ENCODE measurements around the gene USP24. TPM values are rescaled to one million over a fixed set of nuclear protein-coding genes. Genes with fewer than 3 reads are reported as not detected.

The USP24 gene
- total RNA-seq, 4 donors from 2014 or later, result 27.7 to 84.0 (median 30.2) TPM

DNA sequence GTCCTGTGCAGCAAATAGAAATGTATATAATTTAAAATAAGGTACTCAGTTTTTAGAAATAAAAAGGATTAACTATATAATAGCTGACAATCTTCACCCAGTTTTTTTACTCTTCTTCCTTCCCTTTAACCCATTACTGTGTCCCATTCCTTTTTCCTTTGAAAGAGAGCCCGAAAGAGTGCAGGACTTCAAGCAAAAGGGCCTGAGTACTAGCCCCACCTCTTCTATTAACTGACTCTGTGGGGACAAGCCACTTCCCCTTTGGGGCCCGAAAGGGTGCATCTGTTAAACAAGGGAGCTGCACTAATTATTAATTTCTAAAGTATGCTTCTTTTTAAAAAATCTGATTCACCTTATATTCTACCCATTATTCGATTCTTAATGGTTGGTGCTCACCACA lies 3.3 kb downstream of the USP24 start:
- WGBS, result 78% methylated on average over 3 of the region's 3 CpGs
- H3K4me1 ChIP-seq, result peaks cover 70% of the 10 kb centered on the region
- H3K9me3 ChIP-seq, result no peaks in the 10 kb centered on the region
- no peak overlapping the region for H3K27ac ChIP-seq
- H3K27me3 ChIP-seq, result no peaks in the 10 kb centered on the region
- H3K36me3 ChIP-seq, result no peaks in the 10 kb centered on the region
- DNase-seq (ENCODE audit: low spot score in 2 of 2), result no peak
- no peak overlapping the region for H3K4me3 ChIP-seq
- TF ChIP-seq POLR2A (IDR thresholded peaks at IDR 0.05), result no peak
- no peak for TF ChIP-seq POLR2AphosphoS5 (IDR thresholded peaks at IDR 0.05)
- TF ChIP-seq, protein P1, sequence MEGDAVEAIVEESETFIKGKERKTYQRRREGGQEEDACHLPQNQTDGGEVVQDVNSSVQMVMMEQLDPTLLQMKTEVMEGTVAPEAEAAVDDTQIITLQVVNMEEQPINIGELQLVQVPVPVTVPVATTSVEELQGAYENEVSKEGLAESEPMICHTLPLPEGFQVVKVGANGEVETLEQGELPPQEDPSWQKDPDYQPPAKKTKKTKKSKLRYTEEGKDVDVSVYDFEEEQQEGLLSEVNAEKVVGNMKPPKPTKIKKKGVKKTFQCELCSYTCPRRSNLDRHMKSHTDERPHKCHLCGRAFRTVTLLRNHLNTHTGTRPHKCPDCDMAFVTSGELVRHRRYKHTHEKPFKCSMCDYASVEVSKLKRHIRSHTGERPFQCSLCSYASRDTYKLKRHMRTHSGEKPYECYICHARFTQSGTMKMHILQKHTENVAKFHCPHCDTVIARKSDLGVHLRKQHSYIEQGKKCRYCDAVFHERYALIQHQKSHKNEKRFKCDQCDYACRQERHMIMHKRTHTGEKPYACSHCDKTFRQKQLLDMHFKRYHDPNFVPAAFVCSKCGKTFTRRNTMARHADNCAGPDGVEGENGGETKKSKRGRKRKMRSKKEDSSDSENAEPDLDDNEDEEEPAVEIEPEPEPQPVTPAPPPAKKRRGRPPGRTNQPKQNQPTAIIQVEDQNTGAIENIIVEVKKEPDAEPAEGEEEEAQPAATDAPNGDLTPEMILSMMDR (IDR thresholded peaks at IDR 0.05), result no peak
- no peak for TF ChIP-seq EP300 (IDR thresholded peaks at IDR 0.05)

DNA sequence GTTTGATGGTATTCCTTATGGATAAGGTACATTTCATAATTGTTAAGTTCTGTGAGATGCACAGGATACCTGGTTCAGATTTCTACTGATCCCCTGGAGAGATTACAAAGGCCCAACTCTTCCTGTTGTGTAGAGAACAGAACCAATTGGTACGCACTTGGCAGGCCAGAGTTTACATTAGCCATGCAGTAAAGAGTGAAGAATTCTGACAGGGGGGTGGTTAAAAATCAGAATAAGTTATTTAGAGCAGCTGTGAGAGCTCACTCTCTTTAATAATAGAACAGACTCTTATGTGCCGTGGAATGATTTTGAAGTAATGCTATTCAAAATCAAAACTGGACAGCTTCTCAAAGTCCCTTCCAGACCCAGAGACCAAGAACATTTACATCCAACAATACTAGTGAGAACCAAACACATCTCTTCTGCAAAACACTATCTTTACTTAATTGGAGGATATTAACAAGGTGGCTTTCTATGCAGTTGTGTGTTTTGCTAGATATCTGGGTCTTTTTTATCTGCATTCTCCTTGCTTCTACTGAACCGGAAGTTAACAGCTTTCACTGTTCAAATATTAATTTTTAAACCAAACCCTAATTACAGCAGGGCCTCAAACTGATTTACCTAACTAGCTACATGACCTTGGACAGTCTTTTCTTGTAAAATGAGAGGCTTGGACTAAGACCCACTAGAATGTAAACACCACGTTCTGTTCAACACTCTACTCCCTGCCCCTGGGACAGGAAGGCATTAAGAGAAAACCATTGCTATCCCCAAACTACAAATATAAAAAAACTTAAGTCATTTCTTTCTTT lies 4.0 kb downstream of the USP24 start:
- Histone ChIP-seq H3K27me3 (no peaks in the 10 kb centered on the region), H3K4me1 (peaks cover 63% of the 10 kb centered on the region), H3K27ac (no peak overlapping the region), H3K36me3 (no peaks in the 10 kb centered on the region), H3K9me3 (no peaks in the 10 kb centered on the region), H3K4me3 (no peak overlapping the region)
- WGBS, result 35% methylated on average over 4 of the region's 4 CpGs
- no peak for TF ChIP-seq POLR2A (IDR thresholded peaks at IDR 0.05)
- no peak for TF ChIP-seq POLR2AphosphoS5 (IDR thresholded peaks at IDR 0.05)
- TF ChIP-seq, protein P1 (IDR thresholded peaks at IDR 0.05), result no peak
- no peak for DNase-seq (ENCODE audit: low spot score in 2 of 2)

DNA sequence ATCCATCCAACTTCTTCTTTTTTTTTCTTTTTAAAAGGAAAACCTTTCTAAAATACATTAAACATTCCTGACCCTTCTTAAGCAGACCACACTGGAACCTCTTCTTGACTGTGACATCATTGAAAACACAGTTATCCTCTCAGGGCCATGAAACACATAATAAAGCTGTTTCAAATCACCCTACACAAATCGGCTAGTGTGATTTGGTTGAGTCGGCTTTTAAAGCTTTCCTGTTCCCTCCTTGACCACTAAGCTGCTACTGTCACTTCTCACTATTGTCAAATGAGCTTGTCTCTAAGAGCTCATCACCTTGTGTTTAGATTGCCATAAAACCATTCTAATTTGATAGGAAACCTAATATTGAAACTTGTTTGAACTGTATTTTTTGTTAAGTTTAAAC lies 5.9 kb downstream of the USP24 start:
- H3K4me3 ChIP-seq, result no peak overlapping the region
- no peak overlapping the region for H3K27ac ChIP-seq
- DNase-seq (ENCODE audit: low spot score in 2 of 2), result no peak
- H3K36me3 ChIP-seq, result no peaks in the 10 kb centered on the region
- H3K4me1 ChIP-seq, result peaks cover 66% of the 10 kb centered on the region
- WGBS, result 37% methylated on average over 2 of the region's 2 CpGs
- H3K9me3 ChIP-seq, result no peaks in the 10 kb centered on the region
- TF ChIP-seq POLR2A (IDR thresholded peaks at IDR 0.05) (no peak), EP300 (IDR thresholded peaks at IDR 0.05) (no peak), POLR2AphosphoS5 (IDR thresholded peaks at IDR 0.05) (no peak)
- TF ChIP-seq, protein P1 (IDR thresholded peaks at IDR 0.05), result no peak
- H3K27me3 ChIP-seq, result no peaks in the 10 kb centered on the region

DNA sequence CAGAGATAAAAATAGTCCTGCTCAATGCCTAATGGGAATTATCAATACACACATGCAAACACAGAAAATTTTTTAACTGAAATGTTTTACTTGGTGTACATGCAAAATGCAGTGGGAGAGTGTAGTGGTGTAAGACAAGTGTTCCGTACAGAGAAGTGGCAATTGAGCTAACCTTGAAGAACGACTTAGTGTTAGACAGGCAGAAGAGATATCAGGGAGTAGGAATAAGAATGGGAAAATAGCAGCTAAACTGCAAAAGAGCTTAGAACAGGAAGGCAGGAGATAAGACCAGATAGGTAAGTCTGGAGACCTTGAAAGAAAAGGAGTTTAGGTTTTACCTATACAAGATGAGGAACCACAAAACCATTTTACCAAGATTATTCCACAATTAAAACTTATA lies 9.0 kb downstream of the USP24 start:
- H3K27me3 ChIP-seq, result no peaks in the 10 kb centered on the region
- TF ChIP-seq, protein P1 (IDR thresholded peaks at IDR 0.05), result no peak
- TF ChIP-seq POLR2A (IDR thresholded peaks at IDR 0.05) (no peak), POLR2AphosphoS5 (IDR thresholded peaks at IDR 0.05) (no peak), EP300 (IDR thresholded peaks at IDR 0.05) (no peak)
- DNase-seq (ENCODE audit: low spot score in 2 of 2), result no peak
- peaks cover 46% of the 10 kb centered on the region for H3K4me1 ChIP-seq
- H3K27ac ChIP-seq, result no peak overlapping the region
- H3K4me3 ChIP-seq, result no peak overlapping the region
- H3K36me3 ChIP-seq, result no peaks in the 10 kb centered on the region
- 87% methylated on average over 2 of the region's 2 CpGs for WGBS
- no peaks in the 10 kb centered on the region for H3K9me3 ChIP-seq

DNA sequence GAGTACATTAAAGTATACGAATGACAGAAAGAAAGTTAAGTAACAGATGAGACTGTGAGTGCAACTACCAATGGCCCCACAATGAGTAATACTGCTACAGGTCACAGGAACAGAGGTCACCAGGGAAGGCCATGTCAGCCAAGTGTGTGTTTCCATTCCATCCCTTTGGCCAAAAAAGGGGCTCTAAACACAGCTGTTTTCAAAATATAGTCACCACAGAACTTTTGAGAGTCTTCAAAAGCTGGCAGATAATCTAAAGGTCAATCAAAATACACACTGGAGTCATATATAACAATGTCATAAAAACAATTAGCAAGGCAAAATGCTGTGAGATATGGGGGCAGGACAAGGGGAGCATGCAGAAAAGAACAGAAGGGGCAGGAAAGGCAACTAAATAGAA lies 10.2 kb downstream of the USP24 start:
- no peaks in the 10 kb centered on the region for H3K9me3 ChIP-seq
- DNase-seq (ENCODE audit: low spot score in 2 of 2), result no peak
- TF ChIP-seq EP300 (IDR thresholded peaks at IDR 0.05) (no peak), POLR2AphosphoS5 (IDR thresholded peaks at IDR 0.05) (no peak), POLR2A (IDR thresholded peaks at IDR 0.05) (no peak)
- TF ChIP-seq, protein P1 (IDR thresholded peaks at IDR 0.05), result no peak
- H3K27me3 ChIP-seq, result no peaks in the 10 kb centered on the region
- WGBS, result 75% methylated on average over 1 of the region's 1 CpG
- peaks cover 34% of the 10 kb centered on the region for H3K4me1 ChIP-seq
- H3K27ac ChIP-seq, result no peak overlapping the region
- no peaks in the 10 kb centered on the region for H3K36me3 ChIP-seq
- no peak overlapping the region for H3K4me3 ChIP-seq
